Neural progenitor cell (in vitro differentiated cells): ENCODE data around the gene NRP1. TPM values are rescaled to one million over a fixed set of nuclear protein-coding genes. Genes with fewer than 3 reads are reported as not detected.

Experiments used
- DNase-seq: peaks from one replicate; pipeline ENCODE4 v3.0.0-alpha.2; 2016; ENCODE audit warnings: low spot score
- H2AFZ ChIP-seq: fragments of 200-600 bp; sonication (generic); replicated peaks from 2 replicates; pipeline ENCODE4 v1.6.1; 2016; ENCODE audit warnings: antibody characterized with exemption
- H3F3A ChIP-seq: fragments of 200-600 bp; sonication (generic); 2 replicates; pipeline ENCODE4 v1.6.1; 2016; ENCODE audit warnings: antibody characterized with exemption, low read depth
- H3K27ac ChIP-seq: fragments of 200-600 bp; sonication (generic); 2 replicates; pipeline ENCODE4 v1.5.1; 2016; ENCODE audit warnings: mild to moderate bottlenecking
- H3K27me3 ChIP-seq: fragments of 200-600 bp; sonication (generic); 2 replicates; pipeline ENCODE4 v1.6.1; 2016; ENCODE audit warnings: mild to moderate bottlenecking, moderate library complexity
- H3K36me3 ChIP-seq: fragments of 200-600 bp; sonication (generic); 2 replicates; pipeline ENCODE4 v1.5.1; 2016
- H3K4me1 ChIP-seq: fragments of 200-600 bp; sonication (generic); 2 replicates; pipeline ENCODE4 v1.6.1; 2016; ENCODE audit warnings: mixed run types
- H3K4me2 ChIP-seq: fragments of 200-600 bp; sonication (generic); 2 replicates; pipeline ENCODE4 v1.6.1; 2016
- H3K4me3 ChIP-seq: fragments of 200-600 bp; sonication (generic); 2 replicates; pipeline ENCODE4 v1.5.1; 2016
- H3K79me2 ChIP-seq: fragments of 200-600 bp; sonication (generic); 2 replicates; pipeline ENCODE4 v1.6.1; 2016; ENCODE audit warnings: low read depth
- H3K9ac ChIP-seq: fragments of 200-600 bp; sonication (generic); 2 replicates; pipeline ENCODE4 v1.6.1; 2016
- H3K9me3 ChIP-seq: fragments of 200-600 bp; sonication (generic); 2 replicates; pipeline ENCODE4 v1.5.1; 2016; ENCODE audit warnings: low read depth
- H4K20me1 ChIP-seq: fragments of 200-600 bp; sonication (generic); 2 replicates; pipeline ENCODE4 v1.6.1; 2016; ENCODE audit warnings: low read depth
- H3K27ac Mint-ChIP-seq: 3 replicates; pipeline ENCODE4 v1.8.0; 2021; ENCODE audit warnings: mixed read lengths
- H3K27me3 Mint-ChIP-seq: 2 replicates; pipeline ENCODE4 v1.8.0; 2022; ENCODE audit warnings: low read depth, mild to moderate bottlenecking, inconsistent platforms, moderate library complexity, mixed read lengths; ENCODE audit not compliant: insufficient read depth
- H3K36me3 Mint-ChIP-seq: 3 replicates; pipeline ENCODE4 v1.8.0; 2021; ENCODE audit warnings: mixed read lengths
- H3K4me1 Mint-ChIP-seq: 3 replicates; pipeline ENCODE4 v1.8.0; 2021; ENCODE audit warnings: mixed read lengths
- H3K4me3 Mint-ChIP-seq: 3 replicates; pipeline ENCODE4 v1.8.0; 2021; ENCODE audit warnings: mild to moderate bottlenecking, moderate library complexity, mixed read lengths
- H3K9me3 Mint-ChIP-seq: 3 replicates; pipeline ENCODE4 v1.8.0; 2020; ENCODE audit warnings: mixed read lengths
- EZH2 ChIP-seq: fragments of 200-600 bp; sonication (generic); IDR thresholded peaks from 2 replicates; pipeline ENCODE4 v1.6.1; 2017; ENCODE audit warnings: antibody characterized with exemption, mild to moderate bottlenecking, moderate library complexity
- EZH2phosphoT487 ChIP-seq: fragments of 200-600 bp; sonication (generic); IDR thresholded peaks from 2 replicates; pipeline ENCODE4 v1.6.1; 2017; ENCODE audit warnings: antibody characterized with exemption
- total RNA-seq: library from RNA; depleted of rRNA; stranded (reverse); fragments of >200 nt; gene quantifications from 2 replicates; pipeline ENCODE4 v1.2.3, GENCODE V29; 2015; ENCODE audit warnings: low replicate concordance
- TF ChIP-seq, protein P1 (sequence below): fragments of 200-600 bp; sonication (generic); IDR thresholded peaks from 2 replicates; pipeline ENCODE4 v1.5.1; 2017; ENCODE audit warnings: antibody characterized with exemption, mild to moderate bottlenecking

The NRP1 gene
- total RNA-seq, 1 donor from 2014 or later, result 1.9 TPM

- no peak for DNase-seq
- no peak overlapping the region for H3K27ac Mint-ChIP-seq
- Histone ChIP-seq H3K79me2 (no peaks in the 10 kb centered on the region), H3K36me3 (no peaks in the 10 kb centered on the region), H3K9me3 (no peaks in the 10 kb centered on the region), H3K9ac (no peak overlapping the region), H3K4me3 (no peak overlapping the region), H3F3A (no peaks in the 10 kb centered on the region), H3K27me3 (no peaks in the 10 kb centered on the region), H3K4me2 (no peak overlapping the region), H4K20me1 (no peaks in the 10 kb centered on the region), H3K27ac (no peak overlapping the region), H2AFZ (peak overlapping the region; percentile 30), H3K4me1 (peaks cover 9% of the 10 kb centered on the region)
- peaks cover 4% of the 10 kb centered on the region for H3K27me3 Mint-ChIP-seq
- H3K4me3 Mint-ChIP-seq, result no peak overlapping the region
- no peaks in the 10 kb centered on the region for H3K9me3 Mint-ChIP-seq
- peaks cover 29% of the 10 kb centered on the region for H3K36me3 Mint-ChIP-seq
- peaks cover 23% of the 10 kb centered on the region for H3K4me1 Mint-ChIP-seq
- TF ChIP-seq, protein P1, sequence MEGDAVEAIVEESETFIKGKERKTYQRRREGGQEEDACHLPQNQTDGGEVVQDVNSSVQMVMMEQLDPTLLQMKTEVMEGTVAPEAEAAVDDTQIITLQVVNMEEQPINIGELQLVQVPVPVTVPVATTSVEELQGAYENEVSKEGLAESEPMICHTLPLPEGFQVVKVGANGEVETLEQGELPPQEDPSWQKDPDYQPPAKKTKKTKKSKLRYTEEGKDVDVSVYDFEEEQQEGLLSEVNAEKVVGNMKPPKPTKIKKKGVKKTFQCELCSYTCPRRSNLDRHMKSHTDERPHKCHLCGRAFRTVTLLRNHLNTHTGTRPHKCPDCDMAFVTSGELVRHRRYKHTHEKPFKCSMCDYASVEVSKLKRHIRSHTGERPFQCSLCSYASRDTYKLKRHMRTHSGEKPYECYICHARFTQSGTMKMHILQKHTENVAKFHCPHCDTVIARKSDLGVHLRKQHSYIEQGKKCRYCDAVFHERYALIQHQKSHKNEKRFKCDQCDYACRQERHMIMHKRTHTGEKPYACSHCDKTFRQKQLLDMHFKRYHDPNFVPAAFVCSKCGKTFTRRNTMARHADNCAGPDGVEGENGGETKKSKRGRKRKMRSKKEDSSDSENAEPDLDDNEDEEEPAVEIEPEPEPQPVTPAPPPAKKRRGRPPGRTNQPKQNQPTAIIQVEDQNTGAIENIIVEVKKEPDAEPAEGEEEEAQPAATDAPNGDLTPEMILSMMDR, result no peak
- TF ChIP-seq EZH2phosphoT487 (no peak), EZH2 (no peak)
Observed at GRCh38 chr10:33196710-33197491, 137.6 kb downstream of the NRP1 start.

- Histone ChIP-seq H3K9me3 (no peaks in the 10 kb centered on the region), H3K36me3 (no peaks in the 10 kb centered on the region), H3K4me1 (peaks cover 9% of the 10 kb centered on the region), H3K27ac (no peak overlapping the region), H3F3A (no peaks in the 10 kb centered on the region), H4K20me1 (no peaks in the 10 kb centered on the region), H3K27me3 (no peaks in the 10 kb centered on the region), H2AFZ (no peak overlapping the region), H3K79me2 (no peaks in the 10 kb centered on the region), H3K9ac (no peak overlapping the region), H3K4me2 (no peak overlapping the region), H3K4me3 (no peak overlapping the region)
- TF ChIP-seq, protein P1, result no peak
- TF ChIP-seq EZH2 (no peak), EZH2phosphoT487 (no peak)
- H3K27me3 Mint-ChIP-seq, result peaks cover 5% of the 10 kb centered on the region
- no peak overlapping the region for H3K4me3 Mint-ChIP-seq
- peaks cover 23% of the 10 kb centered on the region for H3K4me1 Mint-ChIP-seq
- H3K27ac Mint-ChIP-seq, result no peak overlapping the region
- no peak for DNase-seq
- H3K36me3 Mint-ChIP-seq, result peaks cover 26% of the 10 kb centered on the region
- H3K9me3 Mint-ChIP-seq, result no peaks in the 10 kb centered on the region
Observed at GRCh38 chr10:33196377-33196706, 138.1 kb downstream of the NRP1 start.

DNA sequence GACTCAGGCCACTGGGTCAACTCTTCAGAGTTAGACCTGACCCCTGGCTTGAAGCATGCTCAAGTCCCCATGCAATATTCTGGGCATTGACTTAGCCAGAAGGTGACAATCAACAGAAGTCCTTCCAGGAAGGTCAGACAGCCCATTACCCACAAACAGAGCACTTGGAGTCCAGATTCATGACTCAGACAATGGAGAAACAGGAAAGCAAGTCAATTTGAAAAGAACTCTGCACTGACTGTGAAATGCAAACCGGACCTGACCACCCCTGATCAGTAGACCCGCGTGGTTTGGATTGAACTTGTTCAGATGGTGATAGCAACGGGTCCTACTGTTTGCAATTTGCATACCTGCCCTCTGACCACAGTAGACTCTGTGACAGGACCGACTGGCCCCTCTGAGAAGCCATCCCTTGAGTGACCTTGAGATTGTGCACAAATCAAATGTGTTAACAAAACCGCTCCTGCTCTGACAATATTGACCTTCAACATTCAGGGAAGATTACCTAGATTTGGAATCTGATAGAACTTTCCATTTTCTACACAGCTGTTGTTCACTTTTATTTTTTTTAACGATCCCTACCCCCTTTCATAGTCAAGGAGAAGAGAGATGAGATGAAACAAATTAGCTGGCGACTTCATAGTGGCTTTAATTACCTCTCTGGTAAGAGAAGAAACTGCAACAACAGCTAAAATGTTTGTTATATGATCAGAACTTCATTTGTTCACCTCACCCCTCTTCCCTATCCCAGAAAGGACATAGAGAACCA is 138.7 kb downstream of the NRP1 start:
- Histone ChIP-seq H3K4me1 (peaks cover 9% of the 10 kb centered on the region), H3K36me3 (no peaks in the 10 kb centered on the region), H2AFZ (no peak overlapping the region), H4K20me1 (no peaks in the 10 kb centered on the region), H3K9me3 (no peaks in the 10 kb centered on the region), H3K79me2 (no peaks in the 10 kb centered on the region), H3K27ac (no peak overlapping the region), H3K4me3 (no peak overlapping the region), H3F3A (no peaks in the 10 kb centered on the region), H3K4me2 (no peak overlapping the region), H3K27me3 (no peaks in the 10 kb centered on the region), H3K9ac (no peak overlapping the region)
- Mint-ChIP-seq H3K4me3 (no peak overlapping the region), H3K9me3 (no peaks in the 10 kb centered on the region), H3K27me3 (peaks cover 5% of the 10 kb centered on the region), H3K4me1 (peaks cover 23% of the 10 kb centered on the region), H3K27ac (no peak overlapping the region), H3K36me3 (peaks cover 21% of the 10 kb centered on the region)
- TF ChIP-seq, protein P1, result no peak
- TF ChIP-seq EZH2phosphoT487 (no peak), EZH2 (no peak)
- DNase-seq, result no peak
